IPS-11a (cell line): Measurements from ENCODE around the gene ZBTB16.

ENCODE experiments used
- H3K4me3 ChIP-seq: one replicate; pipeline ENCODE4 v1.5.1; 2013; ENCODE audit warnings: low read depth, low read length, control low read depth

ZBTB16 gene

GRCh38 chr11:114147375-114148012 lies 88.0 kb downstream of the ZBTB16 start:
- no peak overlapping the region for H3K4me3 ChIP-seq

GRCh38 chr11:114148013-114148382 lies 88.5 kb downstream of the ZBTB16 start:
- H3K4me3 ChIP-seq, result no peak overlapping the region

GRCh38 chr11:114149689-114150407 lies 90.3 kb downstream of the ZBTB16 start:
- H3K4me3 ChIP-seq, result no peak overlapping the region

- no peak overlapping the region for H3K4me3 ChIP-seq
Measured at GRCh38 chr11:114150671-114151070, 91.2 kb downstream of the ZBTB16 start.

GRCh38 chr11:114151631-114152030 lies 92.1 kb downstream of the ZBTB16 start:
- H3K4me3 ChIP-seq, result no peak overlapping the region

- no peak overlapping the region for H3K4me3 ChIP-seq
Measured at GRCh38 chr11:114152162-114152561, 92.7 kb downstream of the ZBTB16 start.

GRCh38 chr11:114152785-114153184 lies 93.3 kb downstream of the ZBTB16 start:
- no peak overlapping the region for H3K4me3 ChIP-seq

- H3K4me3 ChIP-seq, result no peak overlapping the region
Measured at GRCh38 chr11:114153224-114153623, 93.7 kb downstream of the ZBTB16 start.

GRCh38 chr11:114154271-114155047 lies 94.9 kb downstream of the ZBTB16 start:
- H3K4me3 ChIP-seq, result no peak overlapping the region

GRCh38 chr11:114155116-114155515 lies 95.6 kb downstream of the ZBTB16 start:
- H3K4me3 ChIP-seq, result no peak overlapping the region

GRCh38 chr11:114156131-114156581 lies 96.6 kb downstream of the ZBTB16 start:
- H3K4me3 ChIP-seq, result no peak overlapping the region

GRCh38 chr11:114156782-114157181 lies 97.3 kb downstream of the ZBTB16 start:
- H3K4me3 ChIP-seq, result no peak overlapping the region

GRCh38 chr11:114157476-114158050 lies 98.1 kb downstream of the ZBTB16 start:
- no peak overlapping the region for H3K4me3 ChIP-seq

- H3K4me3 ChIP-seq, result no peak overlapping the region
Measured at GRCh38 chr11:114158421-114158820, 98.9 kb downstream of the ZBTB16 start.

GRCh38 chr11:114158886-114159285 lies 99.4 kb downstream of the ZBTB16 start:
- H3K4me3 ChIP-seq, result no peak overlapping the region

GRCh38 chr11:114159320-114159719 lies 99.8 kb downstream of the ZBTB16 start:
- H3K4me3 ChIP-seq, result no peak overlapping the region

GRCh38 chr11:114159802-114160632 lies 100.5 kb downstream of the ZBTB16 start:
- no peak overlapping the region for H3K4me3 ChIP-seq

GRCh38 chr11:114160894-114161293 lies 101.4 kb downstream of the ZBTB16 start:
- no peak overlapping the region for H3K4me3 ChIP-seq

- no peak overlapping the region for H3K4me3 ChIP-seq
Measured at GRCh38 chr11:114161486-114162250, 102.2 kb downstream of the ZBTB16 start.

- H3K4me3 ChIP-seq, result no peak overlapping the region
Measured at GRCh38 chr11:114162719-114163123, 103.2 kb downstream of the ZBTB16 start.
